Occipital lobe (tissue), 2 donors: ENCODE measurements around the gene KIDINS220. TPM values are rescaled to one million over a fixed set of nuclear protein-coding genes. Genes with fewer than 3 reads are reported as not detected.
"Not testable (repeated sequence)": the region's sequence is repeated elsewhere in the genome, so short reads cannot be mapped to it uniquely, and the experiment has no call there.

Source experiments
- DNase-seq: peaks from one replicate; lab custom pipeline; 2025; lab: John Stamatoyannopoulos, UW
- total RNA-seq: library from RNA; depleted of rRNA; stranded (reverse); fragments of >200 nt; gene quantifications from one replicate; pipeline ENCODE4 v1.2.3, GENCODE V29; 2014

Gene KIDINS220
- total RNA-seq, 1 donor from 2014 or later = 721 TPM

- peak; percentile 36 for DNase-seq
These were observed 83.2 kb downstream of the KIDINS220 start for GRCh38 chr2:8754106-8754776.

GRCh38 chr2:8753609-8754008 lies 83.8 kb downstream of the KIDINS220 start:
- no peak for DNase-seq

GRCh38 chr2:8752385-8752784 lies 85.0 kb downstream of the KIDINS220 start:
- DNase-seq = no peak

- DNase-seq = no peak
These were observed 87.2 kb downstream of the KIDINS220 start for GRCh38 chr2:8750221-8750620.

GRCh38 chr2:8743261-8743660 lies 94.2 kb downstream of the KIDINS220 start:
- DNase-seq = no peak

- no peak for DNase-seq
These were observed 97.3 kb downstream of the KIDINS220 start for GRCh38 chr2:8740136-8740535.

- DNase-seq = no peak
These were observed 99.7 kb downstream of the KIDINS220 start for GRCh38 chr2:8737571-8738175.

GRCh38 chr2:8732601-8733000 lies 104.8 kb downstream of the KIDINS220 start:
- no peak for DNase-seq

- DNase-seq = no peak
These were observed 107.5 kb downstream of the KIDINS220 start for GRCh38 chr2:8729939-8730338.

- DNase-seq = not testable (repeated sequence)
These were observed 108.3 kb downstream of the KIDINS220 start for GRCh38 chr2:8729101-8729500.

- no peak for DNase-seq
These were observed 109.0 kb downstream of the KIDINS220 start for GRCh38 chr2:8728305-8729015.

- no peak for DNase-seq
These were observed 111.6 kb downstream of the KIDINS220 start for GRCh38 chr2:8725838-8726237.

GRCh38 chr2:8722986-8723385 lies 114.4 kb downstream of the KIDINS220 start:
- no peak for DNase-seq

GRCh38 chr2:8721410-8721809 lies 116.0 kb downstream of the KIDINS220 start:
- DNase-seq = no peak

- no peak for DNase-seq
These were observed 116.7 kb downstream of the KIDINS220 start for GRCh38 chr2:8720741-8721140.

- no peak for DNase-seq
These were observed 117.9 kb downstream of the KIDINS220 start for GRCh38 chr2:8719528-8719927.

- DNase-seq = no peak
These were observed 122.4 kb downstream of the KIDINS220 start for GRCh38 chr2:8714971-8715370.

GRCh38 chr2:8714283-8714682 lies 123.1 kb downstream of the KIDINS220 start:
- DNase-seq = no peak

GRCh38 chr2:8710951-8711350 lies 126.5 kb downstream of the KIDINS220 start:
- DNase-seq = no peak

GRCh38 chr2:8709611-8710010 lies 127.8 kb downstream of the KIDINS220 start:
- DNase-seq = no peak

- no peak for DNase-seq
These were observed 132.5 kb downstream of the KIDINS220 start for GRCh38 chr2:8704906-8705305.

- DNase-seq = no peak
These were observed 135.6 kb downstream of the KIDINS220 start for GRCh38 chr2:8701681-8702379.
